ENCODE data around the gene TLCD4. TPM values are rescaled to one million over a fixed set of nuclear protein-coding genes. Genes with fewer than 3 reads are reported as not detected.

The TLCD4 gene
- total RNA-seq, 1 experiment from 2014 or later = 2.9 TPM

- CTCF ChIA-PET = no interaction called here
- intact Hi-C loops (cut with micrococcal nuclease; ENCODE audit: unreplicated experiment) = no loop called here
- Histone ChIP-seq H3K27me3 (ENCODE audit: control insufficient read depth, insufficient read depth, low read length) (no peaks in the 10 kb centered on the region), H3K9me3 (ENCODE audit: control insufficient read depth, insufficient read depth, low read depth, low read length) (no peaks in the 10 kb centered on the region), H3K27ac (ENCODE audit: low read length) (no peak overlapping the region), H3K4me3 (ENCODE audit: low read depth in 2 of 2, low read length in 2 of 2) (no peak overlapping the region), H3K4me1 (ENCODE audit: control insufficient read depth, insufficient read depth, low read length) (no peaks in the 10 kb centered on the region), H3K36me3 (ENCODE audit: control insufficient read depth, insufficient read depth, low read length) (no peaks in the 10 kb centered on the region)
- ATAC-seq = no peak
- TF ChIP-seq TCF7L2 (IDR thresholded peaks at IDR 0.05; ENCODE audit: low read depth, low read length) (no peak), SIN3A (IDR thresholded peaks at IDR 0.05; ENCODE audit: borderline replicate concordance, insufficient read depth, low read depth, low read length) (no peak), POLR2AphosphoS5 (IDR thresholded peaks at IDR 0.05; ENCODE audit: low read depth, low read length) (no peak), CTCF (IDR thresholded peaks at IDR 0.05) (no peak)
- TF ChIP-seq, protein P1, sequence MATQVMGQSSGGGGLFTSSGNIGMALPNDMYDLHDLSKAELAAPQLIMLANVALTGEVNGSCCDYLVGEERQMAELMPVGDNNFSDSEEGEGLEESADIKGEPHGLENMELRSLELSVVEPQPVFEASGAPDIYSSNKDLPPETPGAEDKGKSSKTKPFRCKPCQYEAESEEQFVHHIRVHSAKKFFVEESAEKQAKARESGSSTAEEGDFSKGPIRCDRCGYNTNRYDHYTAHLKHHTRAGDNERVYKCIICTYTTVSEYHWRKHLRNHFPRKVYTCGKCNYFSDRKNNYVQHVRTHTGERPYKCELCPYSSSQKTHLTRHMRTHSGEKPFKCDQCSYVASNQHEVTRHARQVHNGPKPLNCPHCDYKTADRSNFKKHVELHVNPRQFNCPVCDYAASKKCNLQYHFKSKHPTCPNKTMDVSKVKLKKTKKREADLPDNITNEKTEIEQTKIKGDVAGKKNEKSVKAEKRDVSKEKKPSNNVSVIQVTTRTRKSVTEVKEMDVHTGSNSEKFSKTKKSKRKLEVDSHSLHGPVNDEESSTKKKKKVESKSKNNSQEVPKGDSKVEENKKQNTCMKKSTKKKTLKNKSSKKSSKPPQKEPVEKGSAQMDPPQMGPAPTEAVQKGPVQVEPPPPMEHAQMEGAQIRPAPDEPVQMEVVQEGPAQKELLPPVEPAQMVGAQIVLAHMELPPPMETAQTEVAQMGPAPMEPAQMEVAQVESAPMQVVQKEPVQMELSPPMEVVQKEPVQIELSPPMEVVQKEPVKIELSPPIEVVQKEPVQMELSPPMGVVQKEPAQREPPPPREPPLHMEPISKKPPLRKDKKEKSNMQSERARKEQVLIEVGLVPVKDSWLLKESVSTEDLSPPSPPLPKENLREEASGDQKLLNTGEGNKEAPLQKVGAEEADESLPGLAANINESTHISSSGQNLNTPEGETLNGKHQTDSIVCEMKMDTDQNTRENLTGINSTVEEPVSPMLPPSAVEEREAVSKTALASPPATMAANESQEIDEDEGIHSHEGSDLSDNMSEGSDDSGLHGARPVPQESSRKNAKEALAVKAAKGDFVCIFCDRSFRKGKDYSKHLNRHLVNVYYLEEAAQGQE (IDR thresholded peaks at IDR 0.05; ENCODE audit: insufficient read depth in 1 of 2, low read depth in 2 of 2, low read length in 1 of 2) = no peak
- POLR2A ChIA-PET = no interaction called here
- in situ Hi-C loops (cut with HindIII; ENCODE audit: low pct_unique_long_range_greater_than_20kb, low sequenced_read_pairs) = no loop called here
- no TSS peak for BruUV-seq (replicated peaks)
- DNase-seq (ENCODE audit: low read depth, low spot score) = no peak
These were observed 10.2 kb downstream of the TLCD4 start for GRCh38 chr1:95127380-95127779.

- Histone ChIP-seq H3K27me3 (ENCODE audit: control insufficient read depth, insufficient read depth, low read length) (no peaks in the 10 kb centered on the region), H3K4me3 (ENCODE audit: low read depth in 2 of 2, low read length in 2 of 2) (no peak overlapping the region), H3K4me1 (ENCODE audit: control insufficient read depth, insufficient read depth, low read length) (no peaks in the 10 kb centered on the region), H3K36me3 (ENCODE audit: control insufficient read depth, insufficient read depth, low read length) (no peaks in the 10 kb centered on the region), H3K9me3 (ENCODE audit: control insufficient read depth, insufficient read depth, low read depth, low read length) (no peaks in the 10 kb centered on the region), H3K27ac (ENCODE audit: low read length) (no peak overlapping the region)
- POLR2A ChIA-PET = no interaction called here
- ATAC-seq = no peak
- in situ Hi-C loops (cut with HindIII; ENCODE audit: low pct_unique_long_range_greater_than_20kb, low sequenced_read_pairs) = no loop called here
- CTCF ChIA-PET = interaction anchor here (0.5 kb wide), 1 partner anchor 20 kb away, joined by 3 read pairs; no protein-coding TSS in a partner anchor
- intact Hi-C loops (cut with micrococcal nuclease; ENCODE audit: unreplicated experiment) = no loop called here
- no TSS peak for BruUV-seq (replicated peaks)
- no peak for TF ChIP-seq SIN3A (IDR thresholded peaks at IDR 0.05; ENCODE audit: borderline replicate concordance, insufficient read depth, low read depth, low read length)
- TF ChIP-seq, protein P1 (IDR thresholded peaks at IDR 0.05; ENCODE audit: insufficient read depth in 1 of 2, low read depth in 2 of 2, low read length in 1 of 2) = no peak
- no peak for TF ChIP-seq POLR2AphosphoS5 (IDR thresholded peaks at IDR 0.05; ENCODE audit: low read depth, low read length)
- TF ChIP-seq CTCF (IDR thresholded peaks at IDR 0.05) = no peak
- TF ChIP-seq TCF7L2 (IDR thresholded peaks at IDR 0.05; ENCODE audit: low read depth, low read length) = no peak
- no peak for DNase-seq (ENCODE audit: low read depth, low spot score)
These were observed 15.6 kb downstream of the TLCD4 start for GRCh38 chr1:95132762-95133161.
